ENCODE data around the gene RNF8.
"Not testable (repeated sequence)": the region's sequence is repeated elsewhere in the genome, so short reads cannot be mapped to it uniquely, and the experiment has no call there.

DNA sequence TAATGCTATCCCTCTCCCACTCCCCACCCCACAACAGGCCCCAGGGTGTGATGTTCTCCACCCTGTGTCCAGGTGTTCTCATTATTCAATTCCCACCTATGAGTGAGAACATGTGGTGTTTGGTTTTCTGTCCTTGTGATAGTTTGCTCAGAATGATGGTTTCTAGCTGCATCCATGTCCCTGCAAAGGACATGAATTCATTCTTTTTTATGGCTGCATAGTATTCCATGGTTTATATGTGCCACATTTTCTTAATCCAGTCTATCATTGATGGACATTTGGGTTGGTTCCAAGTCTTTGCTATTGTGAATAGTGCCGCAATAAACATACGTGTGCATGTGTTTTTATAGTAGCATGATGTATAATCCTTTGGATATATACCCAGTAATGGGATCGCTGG, 15.5 kb upstream of the RNF8 start:
- not testable (repeated sequence) for TF ChIP-seq CTCF (IDR thresholded peaks at IDR 0.05 in 2 of 3, conservative IDR thresholded peaks at IDR 0.05 in 1 of 3; ENCODE audit: control insufficient read depth in 2 of 3, extremely low read depth in 1 of 3, insufficient read depth in 1 of 3, low read depth in 3 of 3, low read length in 3 of 3); PBX3 (IDR thresholded peaks at IDR 0.05; ENCODE audit: insufficient replicate concordance, low read depth, low read length); SREBF2 (IDR thresholded peaks at IDR 0.05; ENCODE audit: low read length); SIX5 (IDR thresholded peaks at IDR 0.05; ENCODE audit: low read depth, low read length, severe bottlenecking); EP300 (IDR thresholded peaks at IDR 0.05; ENCODE audit: borderline replicate concordance in 1 of 2, control insufficient read depth in 1 of 2, low read depth in 2 of 2, low read length in 2 of 2); POLR2A (IDR thresholded peaks at IDR 0.05; ENCODE audit: low read depth, low read length); MLLT1 (IDR thresholded peaks at IDR 0.05); ZNF24 (IDR thresholded peaks at IDR 0.05); POLR2AphosphoS5 (IDR thresholded peaks at IDR 0.05; ENCODE audit: low read length); NBN (IDR thresholded peaks at IDR 0.05)
- TF ChIP-seq, protein P1, sequence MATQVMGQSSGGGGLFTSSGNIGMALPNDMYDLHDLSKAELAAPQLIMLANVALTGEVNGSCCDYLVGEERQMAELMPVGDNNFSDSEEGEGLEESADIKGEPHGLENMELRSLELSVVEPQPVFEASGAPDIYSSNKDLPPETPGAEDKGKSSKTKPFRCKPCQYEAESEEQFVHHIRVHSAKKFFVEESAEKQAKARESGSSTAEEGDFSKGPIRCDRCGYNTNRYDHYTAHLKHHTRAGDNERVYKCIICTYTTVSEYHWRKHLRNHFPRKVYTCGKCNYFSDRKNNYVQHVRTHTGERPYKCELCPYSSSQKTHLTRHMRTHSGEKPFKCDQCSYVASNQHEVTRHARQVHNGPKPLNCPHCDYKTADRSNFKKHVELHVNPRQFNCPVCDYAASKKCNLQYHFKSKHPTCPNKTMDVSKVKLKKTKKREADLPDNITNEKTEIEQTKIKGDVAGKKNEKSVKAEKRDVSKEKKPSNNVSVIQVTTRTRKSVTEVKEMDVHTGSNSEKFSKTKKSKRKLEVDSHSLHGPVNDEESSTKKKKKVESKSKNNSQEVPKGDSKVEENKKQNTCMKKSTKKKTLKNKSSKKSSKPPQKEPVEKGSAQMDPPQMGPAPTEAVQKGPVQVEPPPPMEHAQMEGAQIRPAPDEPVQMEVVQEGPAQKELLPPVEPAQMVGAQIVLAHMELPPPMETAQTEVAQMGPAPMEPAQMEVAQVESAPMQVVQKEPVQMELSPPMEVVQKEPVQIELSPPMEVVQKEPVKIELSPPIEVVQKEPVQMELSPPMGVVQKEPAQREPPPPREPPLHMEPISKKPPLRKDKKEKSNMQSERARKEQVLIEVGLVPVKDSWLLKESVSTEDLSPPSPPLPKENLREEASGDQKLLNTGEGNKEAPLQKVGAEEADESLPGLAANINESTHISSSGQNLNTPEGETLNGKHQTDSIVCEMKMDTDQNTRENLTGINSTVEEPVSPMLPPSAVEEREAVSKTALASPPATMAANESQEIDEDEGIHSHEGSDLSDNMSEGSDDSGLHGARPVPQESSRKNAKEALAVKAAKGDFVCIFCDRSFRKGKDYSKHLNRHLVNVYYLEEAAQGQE (IDR thresholded peaks at IDR 0.05; ENCODE audit: low read depth, low read length) = not testable (repeated sequence)
- TF ChIP-seq, protein P2, sequence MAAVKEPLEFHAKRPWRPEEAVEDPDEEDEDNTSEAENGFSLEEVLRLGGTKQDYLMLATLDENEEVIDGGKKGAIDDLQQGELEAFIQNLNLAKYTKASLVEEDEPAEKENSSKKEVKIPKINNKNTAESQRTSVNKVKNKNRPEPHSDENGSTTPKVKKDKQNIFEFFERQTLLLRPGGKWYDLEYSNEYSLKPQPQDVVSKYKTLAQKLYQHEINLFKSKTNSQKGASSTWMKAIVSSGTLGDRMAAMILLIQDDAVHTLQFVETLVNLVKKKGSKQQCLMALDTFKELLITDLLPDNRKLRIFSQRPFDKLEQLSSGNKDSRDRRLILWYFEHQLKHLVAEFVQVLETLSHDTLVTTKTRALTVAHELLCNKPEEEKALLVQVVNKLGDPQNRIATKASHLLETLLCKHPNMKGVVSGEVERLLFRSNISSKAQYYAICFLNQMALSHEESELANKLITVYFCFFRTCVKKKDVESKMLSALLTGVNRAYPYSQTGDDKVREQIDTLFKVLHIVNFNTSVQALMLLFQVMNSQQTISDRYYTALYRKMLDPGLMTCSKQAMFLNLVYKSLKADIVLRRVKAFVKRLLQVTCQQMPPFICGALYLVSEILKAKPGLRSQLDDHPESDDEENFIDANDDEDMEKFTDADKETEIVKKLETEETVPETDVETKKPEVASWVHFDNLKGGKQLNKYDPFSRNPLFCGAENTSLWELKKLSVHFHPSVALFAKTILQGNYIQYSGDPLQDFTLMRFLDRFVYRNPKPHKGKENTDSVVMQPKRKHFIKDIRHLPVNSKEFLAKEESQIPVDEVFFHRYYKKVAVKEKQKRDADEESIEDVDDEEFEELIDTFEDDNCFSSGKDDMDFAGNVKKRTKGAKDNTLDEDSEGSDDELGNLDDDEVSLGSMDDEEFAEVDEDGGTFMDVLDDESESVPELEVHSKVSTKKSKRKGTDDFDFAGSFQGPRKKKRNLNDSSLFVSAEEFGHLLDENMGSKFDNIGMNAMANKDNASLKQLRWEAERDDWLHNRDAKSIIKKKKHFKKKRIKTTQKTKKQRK (IDR thresholded peaks at IDR 0.05; ENCODE audit: low read depth, low read length) = not testable (repeated sequence)

Measured in GM12878 (cell line).